ENCODE results near the gene USP4.
A peak's percentile ranks its signal among the peaks of the same experiment; 100 is the strongest.
"Not testable (repeated sequence)": the region's sequence is repeated elsewhere in the genome, so short reads cannot be mapped to it uniquely, and the experiment has no call there.

USP4 gene

GRCh38 chr3:49244581-49245205, 95.2 kb downstream of the USP4 start:
- DNase-seq = peak; percentile 21 to 38

DNA sequence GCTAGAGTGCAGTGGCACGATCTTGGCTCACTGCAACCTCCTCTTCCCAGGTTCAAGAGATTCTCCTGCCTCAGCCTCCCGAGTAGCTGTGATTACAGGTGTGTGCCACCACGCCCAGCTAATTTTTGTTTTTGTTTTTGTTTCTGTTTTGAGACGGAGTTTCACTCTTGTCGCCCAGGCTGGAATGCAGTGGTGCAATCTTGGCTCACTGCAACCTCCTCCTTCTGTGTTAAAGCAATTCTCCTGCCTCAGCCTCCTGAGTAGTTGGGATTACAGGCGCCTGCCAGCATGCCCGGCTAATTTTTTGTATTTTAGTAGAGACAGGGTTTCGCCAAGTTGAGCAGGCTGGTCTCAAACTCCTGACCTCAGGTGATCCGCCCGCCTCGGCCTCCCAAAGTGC, 99.8 kb downstream of the USP4 start:
- not testable (repeated sequence) for DNase-seq

- DNase-seq = peak; percentile 99 to 100
These were observed 101.4 kb downstream of the USP4 start for GRCh38 chr3:49238274-49239127.

DNA sequence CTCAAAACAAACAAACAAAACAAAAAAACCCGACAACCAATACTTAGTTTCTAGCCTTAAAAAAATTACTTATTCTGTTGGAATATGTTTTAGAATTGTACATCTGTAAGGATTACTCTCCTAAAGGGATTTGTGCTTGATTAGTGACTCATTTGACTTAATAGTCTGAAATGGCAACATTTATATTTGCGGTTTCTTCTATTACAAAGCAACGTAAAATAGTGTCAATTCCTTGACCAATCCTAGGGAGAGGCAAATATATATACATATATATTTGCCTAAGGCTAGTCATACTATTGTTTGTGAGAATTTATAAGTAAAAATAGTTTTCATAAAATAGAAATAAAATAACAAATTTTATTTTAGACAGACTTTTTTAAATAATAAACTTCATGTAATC, 102.5 kb downstream of the USP4 start:
- DNase-seq = no peak

GRCh38 chr3:49236226-49236625, 103.6 kb downstream of the USP4 start:
- DNase-seq = no peak

GRCh38 chr3:49228817-49229216, 111.0 kb downstream of the USP4 start:
- not testable (repeated sequence) for DNase-seq

Data from AML-193 (cell line).